Mammary epithelial cell (primary cell): ENCODE data around the gene LDLRAP1.

ENCODE experiments used
- CTCF ChIP-seq, 2 donors: IDR thresholded peaks in 1 of 2; conservative IDR thresholded peaks in 1 of 2; 2 replicates each; pipeline ENCODE4 v1.5.1; 2011 to 2012; ENCODE audit warnings: inconsistent platforms in 2 of 2, low read length in 2 of 2, mild to moderate bottlenecking in 2 of 2, control low read depth in 1 of 2, low read depth in 1 of 2; ENCODE audit not compliant: insufficient read depth in 1 of 2; ENCODE audit errors: extremely low read depth in 1 of 2
- EZH2 ChIP-seq: IDR thresholded peaks from 2 replicates; pipeline ENCODE4 v1.6.1; 2012; ENCODE audit warnings: low read length, inconsistent platforms, borderline replicate concordance

- no peak for TF ChIP-seq CTCF (conservative IDR thresholded peaks at IDR 0.05 in 1 of 2, IDR thresholded peaks at IDR 0.05 in 1 of 2; ENCODE audit: extremely low read depth in 1 of 2, insufficient read depth in 1 of 2, low read depth in 1 of 2, low read length in 2 of 2)
- TF ChIP-seq EZH2 = no peak
These were observed 72.2 kb downstream of the LDLRAP1 start for GRCh38 chr1:25615563-25616094.
